Measurements from ENCODE around the gene DHX30. TPM values are rescaled to one million over a fixed set of nuclear protein-coding genes. Genes with fewer than 3 reads are reported as not detected.
A peak's percentile ranks its signal among the peaks of the same experiment; 100 is the strongest.

DHX30 gene
- total and polyA plus RNA-seq, 2 of the 8 experiments (the other 6 are each of a cell fraction or from before 2014, with no cell fraction given), result 82.4 to 97.9 TPM

DNA sequence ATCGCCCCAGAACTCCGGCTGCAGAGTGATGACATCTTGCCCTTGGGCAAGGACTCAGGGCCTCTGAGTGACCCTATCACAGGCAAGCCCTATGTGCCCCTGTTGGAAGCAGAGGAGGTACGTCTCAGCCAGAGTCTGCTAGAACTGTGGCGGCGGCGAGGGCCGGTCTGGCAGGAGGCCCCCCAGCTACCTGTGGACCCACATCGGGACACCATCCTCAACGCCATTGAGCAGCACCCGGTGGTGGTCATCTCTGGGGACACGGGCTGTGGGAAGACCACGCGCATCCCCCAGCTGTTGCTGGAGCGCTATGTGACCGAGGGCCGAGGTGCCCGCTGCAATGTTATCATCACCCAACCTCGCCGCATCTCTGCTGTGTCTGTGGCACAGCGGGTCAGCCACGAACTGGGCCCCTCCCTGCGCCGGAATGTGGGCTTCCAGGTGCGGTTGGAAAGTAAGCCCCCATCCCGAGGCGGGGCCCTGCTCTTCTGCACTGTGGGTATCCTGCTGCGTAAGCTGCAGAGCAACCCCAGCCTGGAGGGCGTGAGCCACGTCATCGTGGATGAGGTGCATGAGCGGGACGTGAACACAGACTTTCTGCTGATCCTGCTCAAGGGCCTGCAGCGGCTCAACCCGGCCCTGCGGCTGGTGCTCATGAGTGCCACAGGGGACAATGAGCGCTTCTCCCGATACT, 43.4 kb downstream of the DHX30 start:
- H3K36me3 ChIP-seq (ENCODE audit: control insufficient read depth in 2 of 4, insufficient read depth in 4 of 4, low read length in 3 of 4), result peaks cover 49 to 93% (median 77%) of the 10 kb centered on the region in 4 experiments
- no peaks in the 10 kb centered on the region for H3K23me2 ChIP-seq (ENCODE audit: low read depth, low read length)
- ChIA-PET POLR2A (ENCODE audit: partially characterized antibody) (interaction anchor here (0.8 to 1.5 kb wide), 4 partner anchors 9 to 21 kb away, joined by 3 to 6 read pairs (median 4); no protein-coding TSS in a partner anchor), CTCF (ENCODE audit: partially characterized antibody) (interaction anchor here (0.5 to 2.3 kb wide), 4 partner anchors 9 to 312 kb away, joined by 3 to 8 read pairs (median 4); no protein-coding TSS in a partner anchor)
- no peak for TF ChIP-seq RNF2 (IDR thresholded peaks at IDR 0.05; ENCODE audit: borderline replicate concordance, low read depth, low read length, missing control alignments, poor library complexity, severe bottlenecking)
- no peak for TF ChIP-seq NRF1 (IDR thresholded peaks at IDR 0.05; ENCODE audit: low read depth, low read length)
- no peak; the same call in 1 of the 2 replicates for TF ChIP-seq POLR2AphosphoS5 (IDR thresholded peaks at IDR 0.05; ENCODE audit: low read depth, low read length)
- H3K27me3 ChIP-seq (replicated peaks in 1 of 4; ENCODE audit: control insufficient read depth in 3 of 4, extremely low read depth in 1 of 4, insufficient read depth in 3 of 4, low read length in 3 of 4), result no peaks in the 10 kb centered on the region; a peak in 1 of 7 replicates
- no peak overlapping the region for H2BK120ac ChIP-seq (replicated peaks; ENCODE audit: low read depth, low read length)
- no peak overlapping the region for H3K4me2 ChIP-seq (ENCODE audit: insufficient read depth in 1 of 2, low read depth in 2 of 2, low read length in 2 of 2)
- no peak overlapping the region for H2BK12ac ChIP-seq (ENCODE audit: low read depth, low read length)
- H3K56ac ChIP-seq (replicated peaks; ENCODE audit: insufficient read length, low read depth, low read length), result no peak overlapping the region
- H4K5ac ChIP-seq (ENCODE audit: insufficient read length, low read depth, low read length), result no peak overlapping the region
- H2AK5ac ChIP-seq (ENCODE audit: low read depth, low read length), result no peak overlapping the region
- no peak for FAIRE-seq
- no peak overlapping the region; a peak in 1 of 7 replicates for H3K9ac ChIP-seq (replicated peaks in 1 of 4; ENCODE audit: extremely low read depth in 1 of 4, low read depth in 3 of 4, low read length in 3 of 4)
- no peak overlapping the region for H3K18ac ChIP-seq (ENCODE audit: extremely low read depth, low read length)
- H3K23ac ChIP-seq (ENCODE audit: insufficient read length), result no peak overlapping the region
- peaks cover 40 to 63% of the 10 kb centered on the region in 2 experiments for H4K20me1 ChIP-seq (replicated peaks in 1 of 2; ENCODE audit: control insufficient read depth in 1 of 2, insufficient read depth in 2 of 2, low read length in 2 of 2)
- H2BK15ac ChIP-seq (ENCODE audit: low read length), result no peak overlapping the region
- H4K91ac ChIP-seq (replicated peaks; ENCODE audit: insufficient read length, low read length), result no peak overlapping the region
- no peak overlapping the region for H2BK20ac ChIP-seq (ENCODE audit: low read length)
- peaks cover 16% of the 10 kb centered on the region for H3K79me1 ChIP-seq (ENCODE audit: low read depth, low read length)
- H3K14ac ChIP-seq (ENCODE audit: insufficient read length), result no peak overlapping the region
- no peak overlapping the region; the same call in 1 of the 2 replicates for H4K8ac ChIP-seq (ENCODE audit: extremely low read depth, insufficient read depth, low read length)
- H2BK5ac ChIP-seq (ENCODE audit: low read depth, low read length), result no peak overlapping the region; the same call in 1 of the 2 replicates
- 96% methylated on average over 37 of the region's 37 CpGs; no CpG with 5 or more reads in 1 of the 2 experiments for WGBS, 2 experiments (ENCODE audit: extremely low coverage in 1 of 2, insufficient coverage in 1 of 2, insufficient read length in 1 of 2, insufficient replicate concordance in 2 of 2, low coverage in 1 of 2, low lambda C conversion rate in 2 of 2, missing lambda C conversion rate in 1 of 2)
- H2AFZ ChIP-seq (ENCODE audit: low read length), result no peak overlapping the region
- no peak overlapping the region for H3K4me3 ChIP-seq (ENCODE audit: extremely low read depth in 1 of 4, insufficient read depth in 2 of 4, low read depth in 3 of 4, low read length in 4 of 4)
- H3K27ac ChIP-seq (ENCODE audit: low read depth, low read length), result no peak overlapping the region
- peak in 1 of 2 experiments; percentile 48 for DNase-seq (ENCODE audit: low read depth in 1 of 2, low spot score in 2 of 2)
- no peaks in the 10 kb centered on the region; a peak in 1 of 4 replicates for H3K79me2 ChIP-seq (ENCODE audit: control insufficient read depth in 1 of 2, insufficient read depth in 2 of 2, low read length in 2 of 2)
- H3K4me1 ChIP-seq (replicated peaks in 1 of 4; ENCODE audit: control insufficient read depth in 3 of 4, insufficient read depth in 4 of 4, low read length in 3 of 4), result peaks cover 4 to 13% (median 10%) of the 10 kb centered on the region in 4 experiments
- no peak overlapping the region for H3K4ac ChIP-seq (replicated peaks; ENCODE audit: insufficient read length, low read depth, low read length)
- no peaks in the 10 kb centered on the region for H3K9me3 ChIP-seq (ENCODE audit: insufficient read depth in 2 of 2, low read depth in 1 of 2, low read length in 1 of 2)
